Measurements from ENCODE around the gene SLC6A5.

Gene SLC6A5

GRCh38 chr11:20626279-20626678 lies 26.9 kb downstream of the SLC6A5 start:
- DNase-seq = no peak

DNA sequence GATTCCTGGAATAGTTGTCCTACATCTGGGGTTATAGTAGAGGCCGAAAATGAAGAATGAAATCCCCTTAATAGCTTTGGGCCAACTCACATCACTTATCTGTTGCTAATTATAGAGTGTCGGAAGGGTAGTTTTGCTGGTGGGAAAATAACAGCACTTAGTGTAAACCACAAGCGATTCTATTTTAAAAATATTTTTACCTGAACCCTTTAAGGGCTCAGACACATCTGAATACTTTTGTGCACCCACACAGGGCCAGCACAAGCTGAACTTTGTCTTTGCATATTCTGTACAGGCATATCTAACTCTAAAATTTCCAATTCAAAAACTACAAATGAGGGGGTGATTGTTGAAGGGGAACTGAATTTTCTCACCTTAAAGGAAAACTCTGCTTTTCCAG lies 27.6 kb downstream of the SLC6A5 start:
- no peak for DNase-seq

- DNase-seq = no peak
Observed at GRCh38 chr11:20627701-20628100, 28.3 kb downstream of the SLC6A5 start.

DNA sequence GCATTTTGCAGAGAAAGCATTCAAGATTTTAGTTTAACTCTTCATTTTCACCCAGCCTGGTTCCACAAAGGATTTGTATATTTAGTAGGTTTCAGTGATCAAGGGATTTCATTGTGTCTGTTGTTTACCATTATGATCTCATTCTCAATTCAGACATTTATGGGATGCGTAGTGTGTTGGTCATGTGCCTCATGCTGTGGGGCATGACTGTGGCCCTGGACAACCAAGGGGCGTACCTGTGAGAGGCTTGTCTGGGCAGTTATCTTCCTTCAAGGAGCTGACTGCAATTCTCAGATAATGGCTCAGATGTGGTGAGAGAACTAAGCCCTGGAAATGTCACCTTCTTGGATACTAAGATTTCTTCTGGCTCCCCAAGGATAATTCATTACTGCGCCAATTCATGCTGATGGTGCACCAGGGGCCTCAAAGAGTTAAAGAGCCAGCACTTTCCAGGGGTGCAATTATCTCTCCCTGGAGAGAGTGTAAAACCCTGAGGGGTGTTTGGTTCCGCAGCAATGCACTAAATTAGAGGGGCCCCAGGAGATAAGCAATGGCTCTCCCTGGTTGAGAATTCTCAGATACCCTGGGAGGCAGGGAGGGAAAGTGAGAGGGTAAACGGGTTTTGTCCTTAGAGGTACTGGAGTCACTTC lies 32.2 kb downstream of the SLC6A5 start:
- no peak for DNase-seq

DNA sequence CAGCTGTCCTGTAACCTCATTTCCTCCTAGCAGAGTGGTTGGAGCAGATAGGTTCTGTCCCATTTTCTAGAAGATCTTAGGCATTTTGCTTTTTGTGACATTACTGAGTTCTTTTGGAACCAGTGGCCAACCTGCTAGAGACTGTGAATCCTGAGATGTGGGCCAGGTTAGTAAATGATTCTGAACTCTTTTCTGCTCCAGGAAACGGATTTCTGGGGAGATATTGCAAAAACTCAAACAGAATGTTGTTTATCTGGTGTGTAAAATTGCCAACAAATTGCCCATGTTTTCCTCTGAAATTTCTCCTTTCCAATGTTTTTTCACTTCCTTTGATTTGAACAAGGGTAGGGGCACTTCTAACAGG lies 32.7 kb downstream of the SLC6A5 start:
- DNase-seq = no peak

DNA sequence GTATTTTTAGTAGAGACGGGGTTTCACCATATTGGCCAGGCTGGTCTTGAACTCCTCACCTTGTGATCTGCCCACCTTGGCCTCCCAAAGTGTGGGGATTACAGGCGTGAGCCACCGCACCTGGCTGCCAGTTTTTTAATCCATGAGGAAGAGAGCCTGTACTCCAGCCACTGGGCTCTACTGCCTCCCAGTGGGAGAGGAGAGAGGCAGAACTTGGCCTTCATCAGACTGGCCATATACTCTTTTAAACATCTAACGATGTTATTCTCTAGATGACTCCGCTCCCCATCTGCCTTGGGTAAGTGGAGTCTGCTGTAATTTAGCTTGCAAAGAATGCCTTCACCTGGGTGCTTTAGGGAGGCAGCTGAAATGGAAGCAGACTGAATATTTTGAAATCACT lies 34.6 kb downstream of the SLC6A5 start:
- no peak for DNase-seq

GRCh38 chr11:20634781-20635180 lies 35.4 kb downstream of the SLC6A5 start:
- no peak for DNase-seq

GRCh38 chr11:20638074-20638473 lies 38.7 kb downstream of the SLC6A5 start:
- DNase-seq = no peak

GRCh38 chr11:20639688-20640087 lies 40.3 kb downstream of the SLC6A5 start:
- DNase-seq = no peak

DNA sequence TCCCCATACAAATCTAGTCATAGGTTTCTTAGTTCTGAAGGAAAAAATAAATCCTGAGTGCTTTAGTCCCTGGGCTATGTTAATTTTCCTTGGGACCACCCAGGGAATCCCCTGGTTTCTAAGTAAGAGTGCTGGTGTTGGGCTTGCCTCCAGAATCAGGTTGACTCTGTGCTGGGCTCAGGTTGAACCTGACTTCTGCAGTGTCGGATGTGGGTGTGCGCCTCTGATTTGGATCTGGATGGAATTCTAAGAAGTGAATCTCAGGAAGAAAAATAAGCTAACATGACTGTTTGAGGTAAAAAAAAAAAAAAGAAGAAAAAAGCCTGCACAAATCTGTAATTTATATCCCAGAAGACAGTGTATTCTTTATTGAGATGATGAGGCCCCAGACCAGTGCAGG lies 41.0 kb downstream of the SLC6A5 start:
- DNase-seq = no peak

DNA sequence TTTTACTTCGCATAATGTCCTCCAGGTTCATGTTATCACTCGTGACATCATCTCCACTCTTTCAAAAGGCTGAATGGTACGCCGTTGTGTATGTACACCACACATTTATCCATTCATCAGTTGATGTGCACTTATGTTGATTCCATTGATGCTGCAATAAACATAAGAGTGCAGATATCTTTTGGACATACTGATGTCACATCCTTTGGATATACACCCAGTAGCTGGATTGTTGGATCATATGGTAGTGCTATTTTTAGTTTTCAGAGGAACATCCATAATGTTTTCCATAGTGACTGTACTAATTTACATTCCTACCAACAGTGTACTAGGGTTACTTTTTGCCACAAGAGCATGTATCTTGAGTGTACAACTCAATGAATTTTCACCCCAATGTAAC lies 45.0 kb downstream of the SLC6A5 start:
- no peak for DNase-seq

- DNase-seq = peak; percentile 9
Observed at GRCh38 chr11:20647976-20648565, 48.7 kb downstream of the SLC6A5 start.

GRCh38 chr11:20652150-20652806 lies 52.9 kb downstream of the SLC6A5 start:
- no peak for DNase-seq

DNA sequence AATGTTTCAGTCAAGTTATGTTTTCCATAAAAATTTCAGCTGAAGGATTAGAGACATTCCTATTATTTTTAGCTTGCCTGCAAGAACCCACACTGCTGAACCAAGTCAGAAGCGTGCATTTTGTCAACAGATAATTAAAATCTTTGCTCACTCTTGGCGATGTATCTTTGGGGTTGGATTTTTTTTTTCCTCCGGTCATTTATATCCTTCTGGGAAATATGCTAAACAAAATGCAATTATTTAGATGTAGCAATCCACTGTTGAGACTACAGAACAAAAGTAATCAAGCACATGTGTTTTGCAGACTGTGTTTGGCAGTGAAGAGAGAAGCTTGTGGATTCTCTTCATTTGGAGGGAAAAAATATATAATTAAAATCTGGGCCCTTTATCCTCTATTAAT lies 54.6 kb downstream of the SLC6A5 start:
- DNase-seq = no peak

DNA sequence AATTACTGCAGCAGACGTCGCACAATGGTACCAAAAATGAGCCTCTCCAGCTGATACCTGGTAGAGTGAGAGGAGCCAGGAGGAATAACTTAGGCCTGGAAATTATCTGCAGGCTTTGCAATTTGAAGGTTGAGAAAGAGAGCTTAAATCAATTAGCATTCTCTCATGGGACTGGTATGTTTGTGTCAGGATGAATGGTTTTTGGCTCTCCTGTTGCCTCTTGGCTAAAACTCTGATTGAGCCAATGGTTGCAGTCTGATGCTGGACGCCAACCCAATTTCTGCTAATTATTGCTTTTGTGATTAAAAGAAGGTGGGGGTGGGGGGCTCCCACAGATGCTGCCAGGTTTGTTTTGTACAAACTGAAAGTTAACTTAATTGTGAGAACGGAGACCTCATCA lies 57.5 kb downstream of the SLC6A5 start:
- DNase-seq = no peak

- DNase-seq = no peak
Observed at GRCh38 chr11:20658135-20658534, 58.7 kb downstream of the SLC6A5 start.

GRCh38 chr11:20661445-20661844 lies 62.0 kb downstream of the SLC6A5 start:
- DNase-seq = no peak

DNA sequence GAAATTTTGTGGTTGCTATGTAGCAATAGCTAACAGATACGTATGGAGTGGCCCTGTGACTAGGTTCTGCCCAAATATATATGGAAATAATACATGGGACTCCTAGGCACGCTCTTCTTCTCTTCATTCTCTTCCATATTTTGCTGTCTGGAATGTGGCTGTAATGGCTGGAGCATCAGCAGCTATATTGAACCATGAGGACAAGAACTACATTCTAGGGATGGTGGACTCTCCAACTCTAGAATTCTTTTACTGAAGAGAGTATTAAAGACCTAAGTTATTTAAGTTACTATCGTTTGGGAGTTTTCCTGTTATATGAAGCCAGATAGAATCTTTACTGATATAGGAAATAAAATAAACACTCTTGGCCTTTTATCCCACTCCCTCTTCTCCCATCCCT lies 62.4 kb downstream of the SLC6A5 start:
- DNase-seq = no peak

DNA sequence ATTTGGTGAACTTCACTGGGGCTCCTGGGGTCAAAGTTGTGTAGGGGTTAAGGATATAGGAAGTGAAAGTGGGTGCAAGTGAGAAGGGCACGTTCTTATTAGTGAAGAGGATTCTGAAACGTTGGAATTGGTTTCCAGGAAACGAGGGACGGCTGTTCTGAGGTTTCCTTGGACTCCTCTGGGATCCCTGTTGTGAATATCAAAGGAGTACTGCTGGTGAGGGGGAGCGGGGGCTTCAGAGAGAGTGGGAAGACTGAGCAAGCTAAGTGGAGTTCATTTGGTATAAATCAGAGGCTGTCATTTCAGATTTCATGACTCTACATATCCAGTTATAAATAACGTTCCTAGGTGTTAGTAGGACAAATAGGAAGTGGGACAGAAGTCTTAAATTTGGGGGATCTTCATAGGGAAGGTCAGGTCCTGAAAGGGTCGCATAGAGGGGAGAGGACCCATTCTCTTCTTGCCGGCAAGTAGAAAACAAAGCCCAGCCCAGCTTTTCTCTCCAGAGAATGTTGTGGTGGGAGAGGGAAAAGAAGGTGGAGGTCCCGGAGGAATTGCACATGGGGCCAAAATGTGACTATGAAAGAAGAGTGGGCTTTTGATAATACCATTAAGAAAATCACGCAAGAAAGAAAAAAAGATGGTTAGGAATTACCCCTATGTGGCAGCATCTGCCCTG lies 68.9 kb downstream of the SLC6A5 start:
- no peak for DNase-seq

- no peak for DNase-seq
Observed at GRCh38 chr11:20668844-20669819, 69.7 kb downstream of the SLC6A5 start, which contains the start of gene NELL1. Gene NELL1, plus strand, starts transcription at chr11:20669586.

GRCh38 chr11:20669820-20670684 lies 70.6 kb downstream of the SLC6A5 start:
- no peak for DNase-seq

GRCh38 chr11:20670932-20671403 lies 71.6 kb downstream of the SLC6A5 start:
- no peak for DNase-seq

Data from stimulated activated CD4-positive, alpha-beta T cell treated with anti-CD3 and anti-CD28 coated beads, Interleukin-1b, Interleukin-23, amount 100 ng/mL, for 48 hours (primary cell).